ENCODE data around the gene PDE4D. TPM values are rescaled to one million over a fixed set of nuclear protein-coding genes. Genes with fewer than 3 reads are reported as not detected.
"Not testable (repeated sequence)": the region's sequence is repeated elsewhere in the genome, so short reads cannot be mapped to it uniquely, and the experiment has no call there.

PDE4D gene
- polyA plus RNA-seq, 4 donors, result 17.5 to 31.9 (median 22.8) TPM

DNA sequence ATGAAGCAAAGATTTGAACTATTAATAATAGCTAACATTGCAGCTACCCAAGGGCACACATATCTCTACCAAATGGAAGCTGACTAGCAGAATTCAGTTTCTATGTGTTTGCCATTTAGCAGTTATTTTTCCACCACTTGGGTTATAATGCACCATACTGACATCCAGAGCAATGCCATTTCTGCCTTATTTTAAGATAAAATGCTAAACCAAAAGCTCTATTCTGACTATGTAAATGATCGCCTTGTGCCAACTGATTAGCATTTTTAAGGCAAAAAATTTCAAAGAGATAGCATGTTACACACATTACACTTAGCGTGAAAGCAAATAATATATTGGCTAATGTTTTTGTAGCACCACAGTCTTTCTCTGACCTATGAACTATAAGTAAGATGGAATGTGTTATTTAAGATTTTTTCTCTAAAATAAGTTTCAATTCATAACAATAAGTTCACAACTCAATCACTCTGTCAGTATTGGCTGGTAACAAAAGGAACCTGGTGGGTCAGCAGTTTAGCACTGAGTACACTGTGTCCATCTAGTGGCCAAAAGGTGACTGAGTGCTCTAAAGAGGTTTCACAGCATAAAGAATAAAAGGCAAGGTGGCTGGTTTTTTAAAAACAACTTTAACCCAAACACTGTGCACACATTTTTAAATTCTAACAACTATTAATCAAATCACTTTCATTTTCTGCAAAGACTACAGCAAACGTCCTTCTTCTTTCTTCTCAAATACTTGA lies 443.5 kb downstream of the PDE4D start:
- DNase-seq (ENCODE audit: low read depth in 4 of 4, low spot score in 3 of 4), result no peak

- DNase-seq (ENCODE audit: low read depth in 4 of 4, low spot score in 3 of 4), result no peak
Observed at GRCh38 chr5:59446356-59446755, 447.2 kb downstream of the PDE4D start.

- no peak for DNase-seq (ENCODE audit: low read depth in 4 of 4, low spot score in 3 of 4)
Observed at GRCh38 chr5:59445741-59446140, 447.8 kb downstream of the PDE4D start.

- no peak for DNase-seq (ENCODE audit: low read depth in 4 of 4, low spot score in 3 of 4)
Observed at GRCh38 chr5:59439303-59439702, 454.2 kb downstream of the PDE4D start.

- DNase-seq (ENCODE audit: low read depth in 4 of 4, low spot score in 3 of 4), result no peak
Observed at GRCh38 chr5:59437176-59437575, 456.4 kb downstream of the PDE4D start.

GRCh38 chr5:59436364-59437148 lies 457.0 kb downstream of the PDE4D start:
- DNase-seq (ENCODE audit: low read depth in 4 of 4, low spot score in 3 of 4), result peak in 1 of 4 donors; percentile 9

DNA sequence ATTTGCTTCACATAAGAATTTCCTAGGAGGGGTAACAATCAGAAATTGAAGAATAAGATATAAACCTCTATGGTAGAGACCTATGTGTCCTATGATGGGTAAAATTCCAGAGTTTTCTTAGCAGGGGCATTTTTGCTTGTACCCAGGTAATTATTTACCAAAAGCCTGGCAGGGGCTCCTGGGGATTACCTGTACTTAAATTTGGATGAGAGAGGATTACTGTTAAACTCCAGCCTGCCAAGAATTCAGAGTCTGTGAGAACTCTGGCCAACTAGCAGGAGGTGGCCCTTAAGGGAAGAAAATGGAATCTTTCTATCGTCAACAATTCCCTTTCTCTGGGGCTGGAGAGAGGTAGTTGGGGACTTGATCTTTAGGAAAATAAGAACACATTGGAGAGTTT lies 460.4 kb downstream of the PDE4D start:
- DNase-seq (ENCODE audit: low read depth in 4 of 4, low spot score in 3 of 4), result no peak

DNA sequence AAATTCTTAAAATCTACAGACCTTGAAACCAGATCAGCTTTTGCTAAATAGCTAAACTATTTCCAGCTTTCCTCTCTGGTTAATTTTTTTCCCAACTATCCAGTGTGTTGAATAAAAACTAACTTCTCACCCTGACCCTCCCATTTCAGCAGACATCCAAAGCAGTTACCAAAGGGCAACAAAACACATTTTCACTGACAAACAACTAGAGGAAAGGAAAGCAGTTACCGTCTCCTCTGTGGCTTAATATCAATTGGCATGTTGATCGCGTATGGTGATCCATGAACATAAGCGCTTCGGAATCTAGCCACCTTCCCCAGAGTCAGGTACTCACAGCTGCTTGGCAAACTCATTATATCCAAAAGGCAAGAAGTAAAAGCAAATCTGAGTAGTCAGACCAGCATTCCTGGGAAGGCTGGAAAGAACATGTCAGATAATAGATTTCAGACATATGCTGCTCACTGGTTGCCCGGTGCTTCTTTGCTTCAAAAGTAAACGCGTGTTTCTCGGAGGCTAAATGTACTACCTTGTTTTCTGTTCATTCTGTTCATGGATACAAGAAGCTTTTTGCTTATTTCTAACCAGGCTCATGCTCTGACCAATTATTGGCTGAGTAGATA lies 463.4 kb downstream of the PDE4D start:
- peak in 1 of 4 donors; percentile 5 for DNase-seq (ENCODE audit: low read depth in 4 of 4, low spot score in 3 of 4)

DNA sequence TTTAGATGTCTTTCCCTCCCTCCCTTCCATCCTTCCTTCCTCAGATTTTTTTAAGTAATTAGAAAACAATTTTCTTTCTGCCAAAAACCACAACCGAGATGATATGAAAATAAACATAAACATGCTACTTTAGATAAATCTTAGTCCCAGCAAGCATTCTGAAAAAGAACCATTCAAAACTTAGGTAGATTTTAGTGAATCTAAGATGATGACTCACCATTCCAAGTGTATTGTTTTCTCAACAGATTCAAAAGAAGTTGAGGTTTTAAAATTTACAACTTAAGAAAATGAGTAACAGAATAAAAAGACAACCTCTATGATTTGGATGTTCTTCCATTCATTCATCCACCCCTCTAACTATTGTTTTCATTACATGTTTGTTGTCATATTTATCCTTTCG lies 465.1 kb downstream of the PDE4D start:
- DNase-seq (ENCODE audit: low read depth in 4 of 4, low spot score in 3 of 4), result no peak

- no peak for DNase-seq (ENCODE audit: low read depth in 4 of 4, low spot score in 3 of 4)
Observed at GRCh38 chr5:59424515-59424914, 469.0 kb downstream of the PDE4D start.

- peak in 1 of 4 donors; percentile 30 for DNase-seq (ENCODE audit: low read depth in 4 of 4, low spot score in 3 of 4)
Observed at GRCh38 chr5:59423021-59423420, 470.5 kb downstream of the PDE4D start.

- no peak for DNase-seq (ENCODE audit: low read depth in 4 of 4, low spot score in 3 of 4)
Observed at GRCh38 chr5:59421986-59422941, 471.3 kb downstream of the PDE4D start.

DNA sequence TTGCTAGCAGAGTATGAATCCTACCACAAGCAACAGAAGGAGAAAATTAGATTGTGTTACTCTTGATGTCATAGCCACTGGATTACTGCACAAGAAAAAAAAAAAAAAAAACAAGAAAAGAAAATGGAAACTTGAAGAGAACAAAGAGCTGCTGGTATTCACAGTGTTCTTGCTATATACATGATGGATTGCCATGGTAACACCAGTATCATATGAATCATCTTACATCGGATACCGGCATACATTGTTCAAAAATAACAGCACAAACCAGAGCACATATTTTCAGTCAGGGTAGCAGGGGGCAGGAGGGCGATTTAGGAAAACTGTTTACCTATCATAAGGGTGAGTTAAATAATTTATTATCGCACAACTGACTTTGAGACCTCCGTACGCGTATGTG lies 472.9 kb downstream of the PDE4D start:
- no peak for DNase-seq (ENCODE audit: low read depth in 4 of 4, low spot score in 3 of 4)

- no peak for DNase-seq (ENCODE audit: low read depth in 4 of 4, low spot score in 3 of 4)
Observed at GRCh38 chr5:59418808-59419207, 474.7 kb downstream of the PDE4D start.

DNA sequence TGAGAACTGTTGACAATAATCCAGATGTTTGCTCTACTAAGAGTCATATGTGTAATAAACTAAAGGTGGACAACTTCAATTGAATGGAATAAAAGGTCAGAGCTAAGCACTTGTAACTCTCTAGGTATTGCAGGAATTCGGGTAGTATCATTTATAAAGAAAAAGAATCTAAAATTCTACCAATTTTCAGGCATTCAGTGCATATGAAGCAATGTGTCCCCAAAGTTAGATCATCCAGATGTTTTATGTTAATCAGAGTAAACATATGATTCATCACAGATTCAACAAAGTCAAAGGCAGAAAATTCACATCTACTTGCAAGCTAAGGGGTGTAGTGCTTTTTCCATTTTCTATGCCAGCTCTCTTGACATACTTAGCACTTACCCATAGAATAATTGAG lies 477.1 kb downstream of the PDE4D start:
- DNase-seq (ENCODE audit: low read depth in 4 of 4, low spot score in 3 of 4), result no peak

- DNase-seq (ENCODE audit: low read depth in 4 of 4, low spot score in 3 of 4), result no peak
Observed at GRCh38 chr5:59416026-59416425, 477.5 kb downstream of the PDE4D start.

GRCh38 chr5:59412428-59412827 lies 481.1 kb downstream of the PDE4D start:
- no peak for DNase-seq (ENCODE audit: low read depth in 4 of 4, low spot score in 3 of 4)

GRCh38 chr5:59408997-59409396 lies 484.5 kb downstream of the PDE4D start:
- DNase-seq (ENCODE audit: low read depth in 4 of 4, low spot score in 3 of 4), result not testable (repeated sequence)

- no peak for DNase-seq (ENCODE audit: low read depth in 4 of 4, low spot score in 3 of 4)
Observed at GRCh38 chr5:59407967-59408366, 485.6 kb downstream of the PDE4D start.

DNA sequence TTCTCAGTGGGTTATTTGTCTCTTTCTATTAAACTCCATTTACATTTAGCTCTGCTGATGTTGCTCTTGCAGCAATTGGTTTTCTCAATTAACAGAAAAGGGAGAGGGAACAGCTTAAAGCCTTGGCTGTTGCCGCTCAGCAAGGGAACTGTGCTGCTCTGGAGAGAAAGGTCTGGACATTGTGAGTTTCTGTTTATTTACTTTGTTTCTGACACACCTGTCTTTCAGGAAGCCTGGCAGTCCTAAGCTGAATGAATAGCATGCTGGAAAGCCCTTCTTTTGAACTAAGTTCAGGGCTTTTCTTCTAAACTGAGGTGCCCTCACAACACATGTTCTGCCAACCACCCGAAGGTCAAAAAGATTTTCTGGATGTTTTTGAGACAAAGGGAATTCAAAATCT lies 491.9 kb downstream of the PDE4D start:
- no peak for DNase-seq (ENCODE audit: low read depth in 4 of 4, low spot score in 3 of 4)

All from left renal pelvis (tissue), 4 donors.